ENCODE data around the gene ALCAM. TPM values are rescaled to one million over a fixed set of nuclear protein-coding genes. Genes with fewer than 3 reads are reported as not detected.

Gene ALCAM
- polyA plus RNA-seq, 3 donors = 7.1 to 8.0 (median 7.9) TPM

DNA sequence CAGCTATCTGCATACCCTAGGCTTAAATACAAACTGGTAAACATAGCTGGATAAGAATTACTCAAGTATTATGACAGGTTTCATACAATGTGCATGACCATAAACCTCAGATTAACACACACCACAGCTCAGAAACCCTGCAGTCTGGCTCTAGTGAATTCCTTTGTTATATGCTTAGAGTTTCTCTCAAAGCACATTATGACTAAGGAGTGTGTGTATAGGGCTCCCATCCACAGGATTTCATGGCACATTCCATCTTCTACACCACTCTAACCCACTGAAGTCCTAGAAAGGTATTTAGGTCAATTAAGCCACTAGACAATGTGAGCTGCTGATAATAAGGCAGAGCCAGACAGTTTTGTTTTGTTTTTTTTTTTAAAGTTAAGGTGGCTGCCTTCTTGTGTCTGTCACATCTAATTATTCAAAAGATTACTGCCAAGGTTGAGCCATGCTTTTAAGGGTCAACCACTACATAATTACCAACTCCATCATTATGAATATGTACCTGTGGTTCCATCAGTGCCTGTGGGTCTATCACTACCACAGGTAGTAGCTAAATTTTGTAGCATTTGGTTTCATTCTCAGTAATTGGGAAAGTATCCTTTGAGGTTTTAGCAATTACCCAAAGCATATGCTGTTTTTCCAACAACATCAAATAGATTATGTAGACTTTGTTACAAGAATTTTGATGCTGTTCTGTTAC is 107.0 kb downstream of the ALCAM start:
- intact Hi-C loops (cut with micrococcal nuclease) = no loop called here
- H3K4me1 ChIP-seq (ENCODE audit: control insufficient read depth in 1 of 2, insufficient read depth in 2 of 2, low read length in 2 of 2) = no peaks in the 10 kb centered on the region
- no peaks in the 10 kb centered on the region for H3K27me3 ChIP-seq (ENCODE audit: control insufficient read depth in 2 of 2, insufficient read depth in 2 of 2, low read length in 2 of 2)
- Mint-ChIP-seq H3K27me3 (ENCODE audit: low read depth in 3 of 3) (no peaks in the 10 kb centered on the region), H3K4me3 (no peak overlapping the region), H3K27ac (no peak overlapping the region), H3K9me3 (peaks cover 7 to 20% (median 15%) of the 10 kb centered on the region in 7 donors), H3K4me1 (no peaks in the 10 kb centered on the region), H3K36me3 (peaks cover 4% of the 10 kb centered on the region in 2 donors)
- TF ChIP-seq, protein P1, sequence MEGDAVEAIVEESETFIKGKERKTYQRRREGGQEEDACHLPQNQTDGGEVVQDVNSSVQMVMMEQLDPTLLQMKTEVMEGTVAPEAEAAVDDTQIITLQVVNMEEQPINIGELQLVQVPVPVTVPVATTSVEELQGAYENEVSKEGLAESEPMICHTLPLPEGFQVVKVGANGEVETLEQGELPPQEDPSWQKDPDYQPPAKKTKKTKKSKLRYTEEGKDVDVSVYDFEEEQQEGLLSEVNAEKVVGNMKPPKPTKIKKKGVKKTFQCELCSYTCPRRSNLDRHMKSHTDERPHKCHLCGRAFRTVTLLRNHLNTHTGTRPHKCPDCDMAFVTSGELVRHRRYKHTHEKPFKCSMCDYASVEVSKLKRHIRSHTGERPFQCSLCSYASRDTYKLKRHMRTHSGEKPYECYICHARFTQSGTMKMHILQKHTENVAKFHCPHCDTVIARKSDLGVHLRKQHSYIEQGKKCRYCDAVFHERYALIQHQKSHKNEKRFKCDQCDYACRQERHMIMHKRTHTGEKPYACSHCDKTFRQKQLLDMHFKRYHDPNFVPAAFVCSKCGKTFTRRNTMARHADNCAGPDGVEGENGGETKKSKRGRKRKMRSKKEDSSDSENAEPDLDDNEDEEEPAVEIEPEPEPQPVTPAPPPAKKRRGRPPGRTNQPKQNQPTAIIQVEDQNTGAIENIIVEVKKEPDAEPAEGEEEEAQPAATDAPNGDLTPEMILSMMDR (IDR thresholded peaks at IDR 0.05) = no peak
- H3K9ac ChIP-seq (ENCODE audit: insufficient read depth, low read length, poor library complexity, severe bottlenecking) = no peak overlapping the region
- H4K20me1 ChIP-seq (ENCODE audit: insufficient read depth, low read length) = no peaks in the 10 kb centered on the region
- H3K4me2 ChIP-seq (replicated peaks; ENCODE audit: extremely low read depth, low read length, poor library complexity, severe bottlenecking) = no peak overlapping the region
- H3K4me3 ChIP-seq (replicated peaks in 1 of 3; ENCODE audit: low read depth in 2 of 3, low read length in 3 of 3) = no peak overlapping the region
- peaks cover 5% of the 10 kb centered on the region for H3K79me2 ChIP-seq (ENCODE audit: insufficient read depth, low read length)
- no peaks in the 10 kb centered on the region for H3K36me3 ChIP-seq (replicated peaks in 1 of 2; ENCODE audit: control insufficient read depth in 1 of 2, insufficient read depth in 2 of 2, low read length in 2 of 2)
- H3K9me3 ChIP-seq (replicated peaks in 1 of 2; ENCODE audit: control insufficient read depth in 1 of 2, insufficient read depth in 1 of 2, low read length in 2 of 2) = peaks cover 0 to 6% of the 10 kb centered on the region in 2 donors
- no peak overlapping the region for H3K27ac ChIP-seq (ENCODE audit: low read depth in 1 of 2, low read length in 2 of 2)
- DNase-seq = no peak
- no peak overlapping the region for H2AFZ ChIP-seq (ENCODE audit: insufficient read depth, low read depth, low read length, poor library complexity, severe bottlenecking)

DNA sequence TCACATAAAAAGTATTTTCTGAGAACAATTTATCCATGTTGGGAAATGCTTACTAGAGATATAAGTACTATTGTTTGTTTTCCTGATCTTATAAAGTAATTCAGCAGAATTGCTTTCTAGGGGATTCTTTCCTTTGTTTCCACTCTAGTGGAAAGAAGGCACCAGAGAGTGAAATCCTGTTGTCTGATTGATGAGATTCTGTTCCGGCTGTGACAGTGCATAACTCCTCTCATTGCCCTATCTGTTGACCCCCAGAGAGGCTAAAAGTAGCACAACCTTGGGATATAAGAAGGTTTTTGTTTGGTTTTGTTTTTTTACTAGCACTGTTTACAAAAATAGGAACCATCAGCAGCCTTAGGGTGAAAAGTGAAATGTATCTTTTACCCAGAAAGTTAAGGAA is 114.1 kb downstream of the ALCAM start:
- no peak overlapping the region for H3K4me2 ChIP-seq (replicated peaks; ENCODE audit: extremely low read depth, low read length, poor library complexity, severe bottlenecking)
- H3K9me3 Mint-ChIP-seq = peaks cover 7 to 17% (median 13%) of the 10 kb centered on the region in 7 donors
- H3K4me1 ChIP-seq (ENCODE audit: control insufficient read depth in 1 of 2, insufficient read depth in 2 of 2, low read length in 2 of 2) = no peaks in the 10 kb centered on the region
- intact Hi-C loops (cut with micrococcal nuclease) = no loop called here
- no CpG with 5 or more reads among the region's 1 CpG for WGBS (ENCODE audit: insufficient coverage)
- peaks cover 5% of the 10 kb centered on the region for H3K79me2 ChIP-seq (ENCODE audit: insufficient read depth, low read length)
- peaks cover 4% of the 10 kb centered on the region in 2 donors for H3K36me3 Mint-ChIP-seq
- H3K4me3 ChIP-seq (replicated peaks in 1 of 3; ENCODE audit: low read depth in 2 of 3, low read length in 3 of 3) = no peak overlapping the region
- H3K27ac ChIP-seq (ENCODE audit: low read depth in 1 of 2, low read length in 2 of 2) = no peak overlapping the region
- DNase-seq = no peak
- H3K9ac ChIP-seq (ENCODE audit: insufficient read depth, low read length, poor library complexity, severe bottlenecking) = no peak overlapping the region
- H3K36me3 ChIP-seq (replicated peaks in 1 of 2; ENCODE audit: control insufficient read depth in 1 of 2, insufficient read depth in 2 of 2, low read length in 2 of 2) = no peaks in the 10 kb centered on the region
- no peak overlapping the region for H2AFZ ChIP-seq (ENCODE audit: insufficient read depth, low read depth, low read length, poor library complexity, severe bottlenecking)
- H3K27me3 Mint-ChIP-seq (ENCODE audit: low read depth in 3 of 3) = no peaks in the 10 kb centered on the region
- no peaks in the 10 kb centered on the region for H4K20me1 ChIP-seq (ENCODE audit: insufficient read depth, low read length)
- TF ChIP-seq, protein P1 (IDR thresholded peaks at IDR 0.05) = no peak
- no peak overlapping the region for H3K27ac Mint-ChIP-seq
- H3K4me3 Mint-ChIP-seq = no peak overlapping the region
- no peaks in the 10 kb centered on the region for H3K27me3 ChIP-seq (ENCODE audit: control insufficient read depth in 2 of 2, insufficient read depth in 2 of 2, low read length in 2 of 2)
- H3K4me1 Mint-ChIP-seq = no peaks in the 10 kb centered on the region
- peaks cover 0 to 6% of the 10 kb centered on the region in 2 donors for H3K9me3 ChIP-seq (replicated peaks in 1 of 2; ENCODE audit: control insufficient read depth in 1 of 2, insufficient read depth in 1 of 2, low read length in 2 of 2)

Measured in CD14-positive monocyte (primary cell).